NCI-H2196 (cell line): ENCODE results near the gene CNGA1.

ENCODE experiments used
- DNase-seq: peaks from one replicate; lab custom pipeline; 2025; ENCODE audit not compliant: unreplicated experiment; lab: John Stamatoyannopoulos, UW

Gene CNGA1

DNA sequence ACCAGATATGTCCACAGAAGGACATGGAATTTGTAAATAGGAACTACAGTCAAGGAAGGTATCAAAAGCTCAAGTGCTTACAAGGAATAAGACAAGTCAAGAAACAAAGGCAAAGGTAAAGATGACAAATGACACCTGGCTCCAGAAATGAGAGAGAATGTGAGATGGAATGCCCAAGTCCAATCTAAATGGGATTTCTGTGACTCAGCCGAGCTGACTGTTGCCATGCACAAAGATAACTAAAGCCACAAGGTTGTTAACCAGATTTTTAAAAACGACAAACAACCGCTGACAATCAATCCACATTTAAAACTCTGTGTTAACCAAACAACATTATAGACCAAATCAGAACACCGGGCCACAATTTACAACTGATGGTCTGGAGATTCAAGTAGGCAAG is 103.2 kb downstream of the CNGA1 start:
- no peak for DNase-seq

DNA sequence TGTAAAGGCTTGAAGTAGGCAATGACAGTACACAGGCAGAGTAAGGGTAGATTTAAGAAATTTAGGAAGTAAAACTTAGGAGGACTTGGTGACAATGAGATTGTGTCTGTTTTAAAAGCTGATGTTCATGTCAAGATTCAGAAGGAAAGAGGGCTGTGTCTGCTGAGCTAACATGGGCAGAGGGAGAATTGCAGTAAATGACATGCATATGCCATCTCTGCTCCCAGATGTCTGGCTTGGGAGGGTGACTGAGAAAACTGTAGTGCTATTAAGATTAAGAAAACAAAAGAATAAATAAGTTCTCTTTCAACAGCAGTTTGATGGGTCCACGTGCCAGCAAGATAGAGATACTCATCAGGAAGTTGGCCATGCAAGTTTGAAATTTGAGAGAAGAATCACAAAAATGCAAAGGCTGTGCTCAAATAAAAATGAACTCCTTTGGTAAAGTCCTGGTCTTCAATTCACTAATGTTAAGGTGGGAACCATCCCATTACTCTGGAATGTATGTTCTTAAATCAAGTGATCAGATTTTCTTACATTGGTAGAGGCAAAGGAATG is 109.3 kb downstream of the CNGA1 start:
- DNase-seq = no peak

DNA sequence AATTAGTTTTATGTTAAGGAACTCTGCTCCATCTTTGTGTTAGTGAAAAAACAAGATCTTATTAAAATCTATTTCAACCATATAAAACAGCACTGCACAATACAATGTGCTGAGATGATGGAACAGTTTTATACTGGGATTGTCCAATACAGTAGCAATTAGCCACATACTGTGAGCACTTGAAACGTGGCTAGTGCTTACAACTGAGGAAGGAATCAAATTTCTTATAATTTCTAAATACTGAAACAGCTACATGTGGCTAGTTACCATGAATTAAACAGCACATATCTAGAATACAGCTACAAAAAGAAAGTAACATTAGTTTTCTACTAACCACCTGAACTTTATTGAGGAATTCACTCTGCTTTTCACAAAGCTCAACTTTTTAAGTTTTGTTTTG is 116.8 kb downstream of the CNGA1 start:
- no peak for DNase-seq

DNA sequence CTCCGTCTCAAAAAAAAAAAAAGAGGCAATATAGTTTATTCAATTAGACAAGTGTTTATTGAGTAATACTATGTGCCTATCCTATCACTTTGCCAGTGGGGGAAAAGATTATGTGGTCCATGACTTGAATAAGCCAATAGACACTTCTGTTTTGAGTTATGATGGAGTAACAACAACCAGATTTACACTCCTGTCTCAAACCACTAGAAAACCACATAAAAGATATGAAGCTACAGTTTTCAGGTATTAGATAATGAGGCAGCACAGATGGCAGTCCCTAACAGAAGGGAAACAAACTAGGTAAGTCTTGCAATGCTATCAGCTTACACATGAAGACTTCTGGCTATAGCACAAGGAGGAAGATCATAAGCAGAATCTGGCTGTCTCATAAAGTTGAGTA is 124.6 kb downstream of the CNGA1 start:
- DNase-seq = no peak
